ENCODE data around the gene SH2D4B. TPM values are rescaled to one million over a fixed set of nuclear protein-coding genes. Genes with fewer than 3 reads are reported as not detected.

SH2D4B gene
- total RNA-seq, 2 donors from 2014 or later = 0.92 TPM; not detected in 1

GRCh38 chr10:80512031-80512526 lies 25.6 kb upstream of the SH2D4B start:
- no peak overlapping the region for H3K27ac ChIP-seq
- H3K9me3 ChIP-seq = no peaks in the 10 kb centered on the region
- ATAC-seq (ENCODE audit: insufficient number of reproducible peaks, low FRiP score, low read depth) = no peak
- H3K4me1 ChIP-seq (ENCODE audit: control insufficient read depth in 1 of 2, low read depth in 2 of 2) = peaks cover 0 to 11% of the 10 kb centered on the region in 2 donors
- no peaks in the 10 kb centered on the region for H3K27me3 ChIP-seq (replicated peaks; ENCODE audit: insufficient read depth)
- H3K36me3 ChIP-seq = peaks cover 39% of the 10 kb centered on the region
- no peak for TF ChIP-seq CTCF (IDR thresholded peaks at IDR 0.05)
- DNase-seq (ENCODE audit: low spot score) = no peak
- no peak overlapping the region for H3K4me3 ChIP-seq

- H3K27me3 ChIP-seq (replicated peaks; ENCODE audit: insufficient read depth) = no peaks in the 10 kb centered on the region
- TF ChIP-seq CTCF (IDR thresholded peaks at IDR 0.05) = no peak
- H3K4me3 ChIP-seq = no peak overlapping the region
- H3K4me1 ChIP-seq (ENCODE audit: control insufficient read depth in 1 of 2, low read depth in 2 of 2) = peaks cover 0 to 13% of the 10 kb centered on the region in 2 donors
- DNase-seq (ENCODE audit: low spot score) (no peak), ATAC-seq (ENCODE audit: insufficient number of reproducible peaks, low FRiP score, low read depth) (no peak)
- no peaks in the 10 kb centered on the region for H3K9me3 ChIP-seq
- no peak overlapping the region for H3K27ac ChIP-seq
- peaks cover 48% of the 10 kb centered on the region for H3K36me3 ChIP-seq
Observed at GRCh38 chr10:80513106-80513505, 24.6 kb upstream of the SH2D4B start.

GRCh38 chr10:80515511-80515910 lies 22.2 kb upstream of the SH2D4B start:
- Histone ChIP-seq H3K4me1 (ENCODE audit: control insufficient read depth in 1 of 2, low read depth in 2 of 2) (peaks cover 0 to 18% of the 10 kb centered on the region in 2 donors), H3K4me3 (no peak overlapping the region), H3K36me3 (peaks cover 50% of the 10 kb centered on the region), H3K27ac (no peak overlapping the region), H3K27me3 (replicated peaks; ENCODE audit: insufficient read depth) (no peaks in the 10 kb centered on the region), H3K9me3 (no peaks in the 10 kb centered on the region)
- DNase-seq (ENCODE audit: low spot score) = no peak
- ATAC-seq (ENCODE audit: insufficient number of reproducible peaks, low FRiP score, low read depth) = no peak
- no peak for TF ChIP-seq CTCF (IDR thresholded peaks at IDR 0.05)

- DNase-seq (ENCODE audit: low spot score) (no peak), ATAC-seq (ENCODE audit: insufficient number of reproducible peaks, low FRiP score, low read depth) (no peak)
- no peaks in the 10 kb centered on the region for H3K9me3 ChIP-seq
- no peak for TF ChIP-seq CTCF (IDR thresholded peaks at IDR 0.05)
- peaks cover 50% of the 10 kb centered on the region for H3K36me3 ChIP-seq
- H3K4me3 ChIP-seq = no peak overlapping the region
- no peaks in the 10 kb centered on the region for H3K27me3 ChIP-seq (replicated peaks; ENCODE audit: insufficient read depth)
- peaks cover 0 to 18% of the 10 kb centered on the region in 2 donors for H3K4me1 ChIP-seq (ENCODE audit: control insufficient read depth in 1 of 2, low read depth in 2 of 2)
- H3K27ac ChIP-seq = no peak overlapping the region
Observed at GRCh38 chr10:80515941-80516340, 21.8 kb upstream of the SH2D4B start.

GRCh38 chr10:80516506-80517075 lies 21.1 kb upstream of the SH2D4B start:
- no peak for TF ChIP-seq CTCF (IDR thresholded peaks at IDR 0.05)
- Histone ChIP-seq H3K9me3 (no peaks in the 10 kb centered on the region), H3K36me3 (peaks cover 50% of the 10 kb centered on the region), H3K27me3 (replicated peaks; ENCODE audit: insufficient read depth) (no peaks in the 10 kb centered on the region), H3K4me1 (ENCODE audit: control insufficient read depth in 1 of 2, low read depth in 2 of 2) (peaks cover 0 to 18% of the 10 kb centered on the region in 2 donors), H3K27ac (no peak overlapping the region), H3K4me3 (no peak overlapping the region)
- DNase-seq (ENCODE audit: low spot score) = no peak
- ATAC-seq (ENCODE audit: insufficient number of reproducible peaks, low FRiP score, low read depth) = no peak
